Measurements from ENCODE around the gene CGB5.

GRCh38 chr19:49071860-49072547 lies 28.4 kb downstream of the CGB5 start:
- TF ChIP-seq, protein P1, sequence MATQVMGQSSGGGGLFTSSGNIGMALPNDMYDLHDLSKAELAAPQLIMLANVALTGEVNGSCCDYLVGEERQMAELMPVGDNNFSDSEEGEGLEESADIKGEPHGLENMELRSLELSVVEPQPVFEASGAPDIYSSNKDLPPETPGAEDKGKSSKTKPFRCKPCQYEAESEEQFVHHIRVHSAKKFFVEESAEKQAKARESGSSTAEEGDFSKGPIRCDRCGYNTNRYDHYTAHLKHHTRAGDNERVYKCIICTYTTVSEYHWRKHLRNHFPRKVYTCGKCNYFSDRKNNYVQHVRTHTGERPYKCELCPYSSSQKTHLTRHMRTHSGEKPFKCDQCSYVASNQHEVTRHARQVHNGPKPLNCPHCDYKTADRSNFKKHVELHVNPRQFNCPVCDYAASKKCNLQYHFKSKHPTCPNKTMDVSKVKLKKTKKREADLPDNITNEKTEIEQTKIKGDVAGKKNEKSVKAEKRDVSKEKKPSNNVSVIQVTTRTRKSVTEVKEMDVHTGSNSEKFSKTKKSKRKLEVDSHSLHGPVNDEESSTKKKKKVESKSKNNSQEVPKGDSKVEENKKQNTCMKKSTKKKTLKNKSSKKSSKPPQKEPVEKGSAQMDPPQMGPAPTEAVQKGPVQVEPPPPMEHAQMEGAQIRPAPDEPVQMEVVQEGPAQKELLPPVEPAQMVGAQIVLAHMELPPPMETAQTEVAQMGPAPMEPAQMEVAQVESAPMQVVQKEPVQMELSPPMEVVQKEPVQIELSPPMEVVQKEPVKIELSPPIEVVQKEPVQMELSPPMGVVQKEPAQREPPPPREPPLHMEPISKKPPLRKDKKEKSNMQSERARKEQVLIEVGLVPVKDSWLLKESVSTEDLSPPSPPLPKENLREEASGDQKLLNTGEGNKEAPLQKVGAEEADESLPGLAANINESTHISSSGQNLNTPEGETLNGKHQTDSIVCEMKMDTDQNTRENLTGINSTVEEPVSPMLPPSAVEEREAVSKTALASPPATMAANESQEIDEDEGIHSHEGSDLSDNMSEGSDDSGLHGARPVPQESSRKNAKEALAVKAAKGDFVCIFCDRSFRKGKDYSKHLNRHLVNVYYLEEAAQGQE (IDR thresholded peaks at IDR 0.05; ENCODE audit: low read depth): no peak
- no peak for TF ChIP-seq EP300 (IDR thresholded peaks at IDR 0.05; ENCODE audit: borderline replicate concordance)
